Measurements from ENCODE around the gene ST7.

DNA sequence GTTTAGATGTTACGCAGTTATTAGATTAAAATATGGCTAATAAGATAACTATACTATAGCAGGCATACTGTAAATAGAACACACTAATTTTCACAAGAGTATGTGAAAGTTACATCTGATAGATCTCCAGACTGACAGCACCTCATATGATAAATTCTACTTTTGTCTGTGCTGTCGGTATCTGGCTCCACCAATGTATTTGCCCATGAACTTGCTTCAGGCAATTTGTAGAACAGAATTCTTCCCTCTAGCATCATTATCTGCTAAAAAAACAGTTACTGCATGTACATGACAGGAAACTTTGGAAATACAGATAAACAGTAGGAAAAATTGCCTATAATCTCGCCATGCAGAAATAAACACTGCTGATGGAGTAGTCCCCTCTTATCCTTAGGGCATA is 231.8 kb downstream of the ST7 start:
- TF ChIP-seq, protein P1, sequence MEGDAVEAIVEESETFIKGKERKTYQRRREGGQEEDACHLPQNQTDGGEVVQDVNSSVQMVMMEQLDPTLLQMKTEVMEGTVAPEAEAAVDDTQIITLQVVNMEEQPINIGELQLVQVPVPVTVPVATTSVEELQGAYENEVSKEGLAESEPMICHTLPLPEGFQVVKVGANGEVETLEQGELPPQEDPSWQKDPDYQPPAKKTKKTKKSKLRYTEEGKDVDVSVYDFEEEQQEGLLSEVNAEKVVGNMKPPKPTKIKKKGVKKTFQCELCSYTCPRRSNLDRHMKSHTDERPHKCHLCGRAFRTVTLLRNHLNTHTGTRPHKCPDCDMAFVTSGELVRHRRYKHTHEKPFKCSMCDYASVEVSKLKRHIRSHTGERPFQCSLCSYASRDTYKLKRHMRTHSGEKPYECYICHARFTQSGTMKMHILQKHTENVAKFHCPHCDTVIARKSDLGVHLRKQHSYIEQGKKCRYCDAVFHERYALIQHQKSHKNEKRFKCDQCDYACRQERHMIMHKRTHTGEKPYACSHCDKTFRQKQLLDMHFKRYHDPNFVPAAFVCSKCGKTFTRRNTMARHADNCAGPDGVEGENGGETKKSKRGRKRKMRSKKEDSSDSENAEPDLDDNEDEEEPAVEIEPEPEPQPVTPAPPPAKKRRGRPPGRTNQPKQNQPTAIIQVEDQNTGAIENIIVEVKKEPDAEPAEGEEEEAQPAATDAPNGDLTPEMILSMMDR (IDR thresholded peaks at IDR 0.05; ENCODE audit: insufficient read depth, low read depth, low read length): no peak
- no peak for TF ChIP-seq EZH2 (IDR thresholded peaks at IDR 0.05; ENCODE audit: insufficient read depth, low read length)
